Glutamatergic neuron (in vitro differentiated cells): ENCODE results near the gene GATD1. TPM values are rescaled to one million over a fixed set of nuclear protein-coding genes. Genes with fewer than 3 reads are reported as not detected.

Experiments used
- DNase-seq: peaks from one replicate; pipeline ENCODE4 v3.0.0; 2022
- H3K27ac Mint-ChIP-seq: one replicate; pipeline ENCODE4 v1.8.0; 2020; ENCODE audit warnings: mild to moderate bottlenecking, mixed read lengths, inconsistent platforms; ENCODE audit not compliant: unreplicated experiment
- H3K27me3 Mint-ChIP-seq: one replicate; pipeline ENCODE4 v1.8.0; 2020; ENCODE audit warnings: mild to moderate bottlenecking, moderate library complexity, mixed read lengths, inconsistent platforms; ENCODE audit not compliant: unreplicated experiment
- H3K36me3 Mint-ChIP-seq: one replicate; pipeline ENCODE4 v1.8.0; 2020; ENCODE audit warnings: mild to moderate bottlenecking, mixed read lengths, inconsistent platforms; ENCODE audit not compliant: unreplicated experiment
- H3K4me1 Mint-ChIP-seq: one replicate; pipeline ENCODE4 v1.8.0; 2020; ENCODE audit warnings: mild to moderate bottlenecking, low read depth, mixed read lengths, inconsistent platforms; ENCODE audit not compliant: unreplicated experiment
- H3K4me3 Mint-ChIP-seq: one replicate; pipeline ENCODE4 v1.8.0; 2020; ENCODE audit warnings: mild to moderate bottlenecking, mixed read lengths, inconsistent platforms; ENCODE audit not compliant: unreplicated experiment
- H3K9me3 Mint-ChIP-seq: one replicate; pipeline ENCODE4 v1.8.0; 2020; ENCODE audit warnings: mild to moderate bottlenecking, moderate library complexity, mixed read lengths, inconsistent platforms; ENCODE audit not compliant: unreplicated experiment
- CTCF ChIP-seq: fragments of 200-600 bp; sonication (generic); IDR thresholded peaks from one replicate; pipeline ENCODE4 v1.5.0; 2021; ENCODE audit not compliant: partially characterized antibody, unreplicated experiment
- total RNA-seq: library from RNA; stranded (reverse); fragmentation: NEBNext Ultra II Directional; extraction: Animal tissue kit (Norgen Biotek cat#: 25700); gene quantifications from one replicate; pipeline ENCODE4 v1.2.1, GENCODE V29; 2021; ENCODE audit not compliant: unreplicated experiment

The GATD1 gene
- total RNA-seq, 1 donor from 2014 or later: 67.5 TPM

GRCh38 chr11:764322-765024, 12.8 kb downstream of the GATD1 start:
- no peak for DNase-seq
- Mint-ChIP-seq H3K27me3 (peaks cover 11% of the 10 kb centered on the region), H3K9me3 (peaks cover 22% of the 10 kb centered on the region), H3K27ac (peak overlapping the region; percentile 75), H3K36me3 (peaks cover 5% of the 10 kb centered on the region), H3K4me1 (peaks cover 9% of the 10 kb centered on the region), H3K4me3 (peak overlapping the region; percentile 26)
- TF ChIP-seq CTCF: no peak

GRCh38 chr11:763549-764321, 13.6 kb downstream of the GATD1 start:
- Mint-ChIP-seq H3K27ac (peak overlapping the region; percentile 59), H3K36me3 (peaks cover 5% of the 10 kb centered on the region)

GRCh38 chr11:763073-763463, 14.2 kb downstream of the GATD1 start:
- peaks cover 11% of the 10 kb centered on the region for H3K27me3 Mint-ChIP-seq
- peak overlapping the region; percentile 99 for H3K27ac Mint-ChIP-seq
- no peak overlapping the region for H3K4me3 Mint-ChIP-seq
- H3K9me3 Mint-ChIP-seq: peaks cover 22% of the 10 kb centered on the region
- H3K4me1 Mint-ChIP-seq: peaks cover 9% of the 10 kb centered on the region
- no peak for TF ChIP-seq CTCF
- peaks cover 5% of the 10 kb centered on the region for H3K36me3 Mint-ChIP-seq
- DNase-seq: no peak

More at GRCh38 chr11:763549-764321, 13.6 kb downstream of the GATD1 start:
- Mint-ChIP-seq H3K4me3 (no peak overlapping the region), H3K27me3 (peaks cover 11% of the 10 kb centered on the region), H3K4me1 (peaks cover 9% of the 10 kb centered on the region), H3K9me3 (peaks cover 22% of the 10 kb centered on the region)
- no peak for DNase-seq
- TF ChIP-seq CTCF: no peak

GRCh38 chr11:762421-763072, 14.7 kb downstream of the GATD1 start:
- TF ChIP-seq CTCF: peak; percentile 24
- Mint-ChIP-seq H3K27ac (peak overlapping the region; percentile 99), H3K4me3 (peak overlapping the region; percentile 78), H3K9me3 (peaks cover 22% of the 10 kb centered on the region), H3K27me3 (peaks cover 11% of the 10 kb centered on the region), H3K4me1 (peaks cover 9% of the 10 kb centered on the region), H3K36me3 (peaks cover 5% of the 10 kb centered on the region)
- peak; percentile 69 for DNase-seq
